ENCODE results near the gene CSTPP1.

CSTPP1 gene

DNA sequence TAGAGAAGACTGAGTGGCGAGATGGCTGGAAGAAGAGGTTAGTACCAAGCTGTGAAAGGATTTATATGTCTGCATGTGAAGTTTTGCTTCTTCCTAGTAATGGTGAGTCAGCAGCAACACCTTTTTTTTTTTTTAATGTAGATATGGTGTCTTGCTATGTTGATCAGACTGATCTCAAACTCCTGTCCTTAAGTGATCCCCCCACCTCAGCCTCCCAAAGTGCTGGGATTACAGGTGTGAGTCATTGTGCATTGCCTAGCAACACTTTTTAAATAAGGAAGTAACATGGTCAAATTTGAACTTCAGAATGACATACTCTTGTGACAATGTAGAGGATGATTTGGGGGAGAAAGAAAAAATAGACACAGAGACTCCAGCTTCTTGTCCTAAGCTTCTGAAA is 6.5 kb upstream of the CSTPP1 start:
- H3K4me3 ChIP-seq (ENCODE audit: low read length): no peak overlapping the region
- peak; percentile 63 for DNase-seq (ENCODE audit: low read depth)
- TF ChIP-seq, protein P1, sequence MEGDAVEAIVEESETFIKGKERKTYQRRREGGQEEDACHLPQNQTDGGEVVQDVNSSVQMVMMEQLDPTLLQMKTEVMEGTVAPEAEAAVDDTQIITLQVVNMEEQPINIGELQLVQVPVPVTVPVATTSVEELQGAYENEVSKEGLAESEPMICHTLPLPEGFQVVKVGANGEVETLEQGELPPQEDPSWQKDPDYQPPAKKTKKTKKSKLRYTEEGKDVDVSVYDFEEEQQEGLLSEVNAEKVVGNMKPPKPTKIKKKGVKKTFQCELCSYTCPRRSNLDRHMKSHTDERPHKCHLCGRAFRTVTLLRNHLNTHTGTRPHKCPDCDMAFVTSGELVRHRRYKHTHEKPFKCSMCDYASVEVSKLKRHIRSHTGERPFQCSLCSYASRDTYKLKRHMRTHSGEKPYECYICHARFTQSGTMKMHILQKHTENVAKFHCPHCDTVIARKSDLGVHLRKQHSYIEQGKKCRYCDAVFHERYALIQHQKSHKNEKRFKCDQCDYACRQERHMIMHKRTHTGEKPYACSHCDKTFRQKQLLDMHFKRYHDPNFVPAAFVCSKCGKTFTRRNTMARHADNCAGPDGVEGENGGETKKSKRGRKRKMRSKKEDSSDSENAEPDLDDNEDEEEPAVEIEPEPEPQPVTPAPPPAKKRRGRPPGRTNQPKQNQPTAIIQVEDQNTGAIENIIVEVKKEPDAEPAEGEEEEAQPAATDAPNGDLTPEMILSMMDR (IDR thresholded peaks at IDR 0.05; ENCODE audit: insufficient read depth, low read depth, low read length, missing control alignments): no peak

DNA sequence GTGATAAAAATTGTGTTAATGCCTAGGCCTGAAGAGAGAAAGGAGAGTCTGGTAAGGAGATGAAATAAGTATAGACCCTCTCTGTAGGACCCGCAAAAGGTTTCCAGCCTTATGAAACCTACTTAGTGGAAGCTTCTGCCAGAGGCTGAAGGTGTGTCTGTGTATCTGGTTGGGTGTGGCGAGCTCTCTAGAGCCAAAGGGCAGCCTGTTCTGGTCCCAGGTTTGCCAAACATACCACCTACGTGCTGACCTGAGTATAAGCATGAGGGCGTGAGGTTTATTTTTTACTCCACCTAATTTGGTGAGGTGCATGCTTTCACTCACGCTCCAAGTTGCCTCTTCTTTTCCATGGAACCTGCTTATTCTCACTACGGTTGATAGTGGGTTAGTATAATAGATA is 5.6 kb downstream of the CSTPP1 start:
- TF ChIP-seq, protein P1 (IDR thresholded peaks at IDR 0.05; ENCODE audit: insufficient read depth, low read depth, low read length, missing control alignments): no peak
- H3K4me3 ChIP-seq (ENCODE audit: low read length): no peak overlapping the region

DNA sequence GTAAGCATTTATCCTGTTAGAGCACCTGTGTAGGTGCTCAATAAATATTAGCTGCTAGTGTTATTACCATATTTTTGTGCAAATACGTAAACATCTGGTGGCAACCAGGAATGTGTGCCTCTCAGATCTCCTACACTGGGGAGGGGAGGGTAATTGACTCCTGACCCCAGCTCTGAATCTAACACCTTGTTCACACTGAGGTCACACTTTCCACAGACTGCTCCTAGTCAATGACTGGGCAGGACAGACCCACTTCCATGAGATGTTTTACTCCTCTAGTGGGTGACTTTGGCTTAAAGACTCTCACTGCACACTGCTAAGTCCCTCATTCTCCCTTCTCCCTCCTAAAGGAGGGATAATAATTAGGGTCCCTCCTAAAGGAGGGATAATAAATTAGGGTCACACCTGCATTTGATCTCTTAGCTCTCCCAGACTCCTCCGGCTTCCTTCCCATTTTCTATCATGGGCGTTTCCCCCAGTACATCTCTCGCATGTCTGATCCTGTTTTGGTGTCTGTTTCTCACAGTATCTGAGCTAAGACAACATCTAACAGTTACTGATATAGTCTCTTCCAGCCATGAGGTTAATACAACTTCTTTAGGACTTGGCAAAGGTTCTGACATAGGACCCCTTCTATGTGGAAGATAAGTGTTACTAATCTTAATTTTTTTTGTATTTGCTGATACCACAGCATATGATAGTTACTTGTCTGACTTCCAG is 8.0 kb downstream of the CSTPP1 start:
- no peak overlapping the region for H3K4me3 ChIP-seq (ENCODE audit: low read length)
- DNase-seq (ENCODE audit: low read depth): peak; percentile 24
- TF ChIP-seq, protein P1 (IDR thresholded peaks at IDR 0.05; ENCODE audit: insufficient read depth, low read depth, low read length, missing control alignments): no peak

More for the DNA sequence above, 5.6 kb downstream of the CSTPP1 start:
- DNase-seq (ENCODE audit: low read depth): no peak

- DNase-seq (ENCODE audit: low read depth): no peak
- no peak overlapping the region for H3K4me3 ChIP-seq (ENCODE audit: low read length)
- TF ChIP-seq, protein P1 (IDR thresholded peaks at IDR 0.05; ENCODE audit: insufficient read depth, low read depth, low read length, missing control alignments): no peak
Observed at GRCh38 chr11:46947399-46948077, 11.0 kb downstream of the CSTPP1 start.

- TF ChIP-seq, protein P1 (IDR thresholded peaks at IDR 0.05; ENCODE audit: insufficient read depth, low read depth, low read length, missing control alignments): no peak
- H3K4me3 ChIP-seq (ENCODE audit: low read length): no peak overlapping the region
- DNase-seq (ENCODE audit: low read depth): peak; percentile 84
Observed at GRCh38 chr11:46948378-46949131, 12.0 kb downstream of the CSTPP1 start.

DNA sequence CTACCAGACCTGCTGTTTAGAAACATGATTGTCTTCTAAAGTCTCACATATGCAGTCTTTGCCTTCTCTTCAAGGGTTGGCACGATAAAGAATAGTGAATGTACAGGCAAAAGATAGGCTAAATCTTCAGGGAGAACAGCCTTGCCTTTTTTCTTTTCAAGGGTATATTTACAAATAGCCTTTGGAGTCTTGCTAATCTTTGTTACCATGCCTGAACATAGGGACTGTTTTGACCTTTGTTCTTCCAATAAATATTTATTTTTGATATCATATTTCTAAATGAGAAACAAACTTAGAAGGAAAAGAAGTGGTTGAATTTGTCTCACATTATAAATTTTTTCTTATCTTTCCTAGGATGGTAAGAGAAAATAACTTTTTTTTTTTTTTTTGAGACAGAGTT is 12.7 kb downstream of the CSTPP1 start:
- TF ChIP-seq, protein P1 (IDR thresholded peaks at IDR 0.05; ENCODE audit: insufficient read depth, low read depth, low read length, missing control alignments): no peak
- H3K4me3 ChIP-seq (ENCODE audit: low read length): no peak overlapping the region
- DNase-seq (ENCODE audit: low read depth): no peak

All from epithelial cell of esophagus (primary cell).